HEK293T (cell line): ENCODE results near the gene HIC1.

Experiments used
- CTCF ChIA-PET: fragments of 350-600 bp; formaldehyde crosslinking; extraction: SDS; loops from one replicate; lab custom pipeline; 2021; ENCODE audit warnings: antibody characterized with exemption, inconsistent platforms; lab: Yijun Ruan, JAX
- POLR2A ChIA-PET: fragments of 350-600 bp; formaldehyde crosslinking; extraction: SDS; loops from one replicate; lab custom pipeline; 2020; ENCODE audit warnings: antibody characterized with exemption, inconsistent platforms; lab: Yijun Ruan, JAX
- DNase-seq: peaks from one replicate; pipeline ENCODE4 v3.0.0; 2012; ENCODE audit warnings: mixed read lengths; ENCODE audit errors: extremely low spot score
- ARNT ChIP-seq: fragments of 450-650 bp; IDR thresholded peaks from 2 replicates; pipeline ENCODE4 v1.6.1; 2017; ENCODE audit warnings: mild to moderate bottlenecking
- BHLHE40 ChIP-seq: fragments of 450-650 bp; IDR thresholded peaks from 2 replicates; pipeline ENCODE4 v1.6.1; 2016; ENCODE audit warnings: mild to moderate bottlenecking, moderate library complexity, borderline replicate concordance
- CTBP1 ChIP-seq: fragments of 450-650 bp; IDR thresholded peaks from 2 replicates; pipeline ENCODE4 v1.6.1; 2016; ENCODE audit warnings: borderline replicate concordance
- ELF4 ChIP-seq: fragments of 450-650 bp; IDR thresholded peaks from 2 replicates; pipeline ENCODE4 v1.6.1; 2017; ENCODE audit warnings: antibody characterized with exemption
- FOXA1 ChIP-seq: fragments of 450-650 bp; IDR thresholded peaks from 2 replicates; pipeline ENCODE4 v1.6.1; 2016; ENCODE audit warnings: mild to moderate bottlenecking
- FOXK2 ChIP-seq: fragments of 450-650 bp; IDR thresholded peaks from 2 replicates; pipeline ENCODE4 v1.6.1; 2016; ENCODE audit warnings: mild to moderate bottlenecking
- FOXM1 ChIP-seq: fragments of 450-650 bp; IDR thresholded peaks from 2 replicates; pipeline ENCODE4 v1.6.1; 2017; ENCODE audit warnings: mild to moderate bottlenecking, borderline replicate concordance
- HDGF ChIP-seq: fragments of 450-650 bp; IDR thresholded peaks from 2 replicates; pipeline ENCODE4 v1.6.1; 2017; ENCODE audit warnings: antibody characterized with exemption, borderline replicate concordance
- L3MBTL2 ChIP-seq: fragments of 450-650 bp; conservative IDR thresholded peaks from 2 replicates; pipeline ENCODE4 v1.6.1; 2016; ENCODE audit warnings: mild to moderate bottlenecking
- LEF1 ChIP-seq: fragments of 450-650 bp; IDR thresholded peaks from 2 replicates; pipeline ENCODE4 v1.6.1; 2017; ENCODE audit warnings: mild to moderate bottlenecking, borderline replicate concordance
- NFRKB ChIP-seq: fragments of 450-650 bp; IDR thresholded peaks from 2 replicates; pipeline ENCODE4 v1.6.1; 2016; ENCODE audit warnings: mild to moderate bottlenecking, moderate library complexity
- SP1 ChIP-seq: fragments of 450-650 bp; IDR thresholded peaks from 2 replicates; pipeline ENCODE4 v1.6.1; 2017
- SUZ12 ChIP-seq: fragments of 450-650 bp; IDR thresholded peaks from 2 replicates; pipeline ENCODE4 v1.6.1; 2016; ENCODE audit warnings: mild to moderate bottlenecking
- TARDBP ChIP-seq: fragments of 450-650 bp; IDR thresholded peaks from 2 replicates; pipeline ENCODE4 v1.6.1; 2016
- ZNF384 ChIP-seq: fragments of 450-650 bp; IDR thresholded peaks from 2 replicates; pipeline ENCODE4 v1.6.1; 2016
- TF ChIP-seq, protein P1 (sequence below): fragments of 450-650 bp; IDR thresholded peaks from 2 replicates; pipeline ENCODE4 v1.6.1; 2016

HIC1 gene

DNA sequence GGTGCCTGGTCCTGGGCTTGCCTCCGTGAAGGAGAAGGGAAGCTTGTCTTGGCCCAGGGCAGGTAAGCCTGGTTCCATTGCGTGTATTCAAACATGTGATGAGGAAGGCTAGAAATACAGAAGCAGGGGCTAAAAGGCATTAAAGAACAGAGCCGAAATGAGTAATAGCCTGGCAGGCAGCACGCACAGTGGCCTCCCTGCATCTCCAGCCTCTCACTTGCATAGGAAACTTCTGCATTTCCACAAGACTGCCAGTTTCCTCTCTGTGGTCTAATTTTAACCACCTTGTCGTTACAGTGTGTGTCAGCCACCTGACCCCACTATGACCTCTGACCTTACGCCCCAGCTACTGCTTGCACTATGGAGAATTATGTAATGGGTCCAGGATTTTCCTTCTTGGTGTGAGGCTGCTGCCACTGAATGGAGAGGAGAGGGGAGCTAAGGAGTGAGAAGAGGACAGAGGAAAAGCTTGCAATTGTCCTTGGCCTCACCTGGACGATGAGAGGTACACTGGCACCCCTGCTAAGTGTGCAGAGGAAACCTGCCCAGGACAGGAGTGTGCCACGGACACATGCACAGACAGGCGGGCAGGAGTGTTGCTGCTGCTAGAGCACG is 32.8 kb downstream of the HIC1 start:
- no peak for DNase-seq
- TF ChIP-seq LEF1 (no peak), BHLHE40 (no peak), SUZ12 (no peak), SP1 (no peak), L3MBTL2 (no peak), HDGF (no peak), ARNT (no peak), FOXM1 (no peak), ZNF384 (no peak), FOXA1 (no peak), FOXK2 (no peak), NFRKB (no peak), ELF4 (no peak), TARDBP (no peak)
- TF ChIP-seq, protein P1, sequence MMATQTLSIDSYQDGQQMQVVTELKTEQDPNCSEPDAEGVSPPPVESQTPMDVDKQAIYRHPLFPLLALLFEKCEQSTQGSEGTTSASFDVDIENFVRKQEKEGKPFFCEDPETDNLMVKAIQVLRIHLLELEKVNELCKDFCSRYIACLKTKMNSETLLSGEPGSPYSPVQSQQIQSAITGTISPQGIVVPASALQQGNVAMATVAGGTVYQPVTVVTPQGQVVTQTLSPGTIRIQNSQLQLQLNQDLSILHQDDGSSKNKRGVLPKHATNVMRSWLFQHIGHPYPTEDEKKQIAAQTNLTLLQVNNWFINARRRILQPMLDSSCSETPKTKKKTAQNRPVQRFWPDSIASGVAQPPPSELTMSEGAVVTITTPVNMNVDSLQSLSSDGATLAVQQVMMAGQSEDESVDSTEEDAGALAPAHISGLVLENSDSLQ = no peak
- CTCF ChIA-PET = interaction anchor here (0.9 kb wide), 1 partner anchor 33 kb away, joined by 3 read pairs; no protein-coding TSS in a partner anchor
- POLR2A ChIA-PET = no interaction called here

DNA sequence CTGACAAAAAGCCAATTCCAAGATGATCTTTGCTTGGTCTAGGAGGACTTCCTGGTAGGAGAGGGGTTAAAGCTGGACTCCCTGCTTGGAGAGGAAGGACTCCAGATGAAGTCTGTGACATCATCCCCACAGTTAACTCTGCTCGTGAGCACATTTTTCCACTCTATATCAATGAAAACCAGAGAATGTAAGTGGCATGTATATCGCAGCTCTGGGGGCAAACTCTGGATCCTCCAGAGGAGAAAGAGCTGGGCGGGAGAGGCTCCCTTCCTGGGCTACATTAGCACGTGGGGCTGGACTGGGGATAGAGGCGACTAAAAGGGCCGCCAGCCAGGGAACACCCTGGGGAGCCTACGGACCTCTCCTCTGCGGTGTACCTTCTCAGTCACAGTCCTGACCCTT is 34.1 kb downstream of the HIC1 start:
- TF ChIP-seq ELF4 (no peak), TARDBP (no peak), SUZ12 (no peak), HDGF (no peak), BHLHE40 (no peak), ARNT (no peak), L3MBTL2 (no peak), ZNF384 (no peak), FOXK2 (no peak), CTBP1 (no peak), NFRKB (no peak), LEF1 (no peak), FOXA1 (no peak), SP1 (no peak), FOXM1 (no peak)
- TF ChIP-seq, protein P1 = no peak
- ChIA-PET POLR2A (interaction anchor here (1.6 kb wide), 1 partner anchor 248 kb away, joined by 3 read pairs; the partner anchor contains the start of gene TSR1), CTCF (no interaction called here)
- no peak for DNase-seq

DNA sequence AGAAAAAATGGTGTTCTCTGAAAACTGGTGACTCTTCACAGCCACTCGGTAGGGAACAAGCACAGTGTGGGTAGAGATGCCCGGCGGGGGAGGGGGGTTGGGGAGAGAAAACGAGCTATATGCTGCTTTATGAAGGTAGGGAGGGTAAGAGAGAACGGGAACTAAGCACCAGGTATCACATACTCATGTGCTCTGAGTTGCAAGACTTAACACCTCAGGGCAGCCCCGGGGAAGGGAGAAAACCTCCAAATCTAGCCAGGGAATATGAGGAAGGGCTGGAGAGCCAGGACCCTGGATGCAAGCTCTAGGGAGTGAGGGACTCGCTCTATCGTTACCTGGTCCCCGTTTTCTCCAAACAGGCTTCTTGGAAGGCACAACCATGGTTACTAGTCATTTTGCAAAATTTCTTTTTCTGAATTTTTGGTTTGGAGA is 35.3 kb downstream of the HIC1 start:
- DNase-seq = no peak
- ChIA-PET CTCF (interaction anchor here (0.7 kb wide), 1 partner anchor 52 kb away, joined by 3 read pairs; no protein-coding TSS in a partner anchor), POLR2A (no interaction called here)
- TF ChIP-seq FOXA1 = no peak
- no peak for TF ChIP-seq HDGF
- TF ChIP-seq ELF4 = no peak
- TF ChIP-seq FOXK2 = no peak
- no peak for TF ChIP-seq SP1
- no peak for TF ChIP-seq FOXM1
- no peak for TF ChIP-seq TARDBP
- TF ChIP-seq, protein P1 = no peak
- no peak for TF ChIP-seq ZNF384
- no peak for TF ChIP-seq ARNT
- no peak for TF ChIP-seq NFRKB
- no peak for TF ChIP-seq LEF1
- no peak for TF ChIP-seq BHLHE40
- TF ChIP-seq L3MBTL2 = no peak
- no peak for TF ChIP-seq SUZ12

- DNase-seq = peak; percentile 58
- POLR2A ChIA-PET = no interaction called here
- CTCF ChIA-PET = interaction anchor here (0.7 to 1.0 kb wide), 2 partner anchors 51 to 154 kb away, joined by 3 to 4 read pairs; no protein-coding TSS in a partner anchor
Measured at GRCh38 chr17:2090804-2091534, 36.1 kb downstream of the HIC1 start.

DNA sequence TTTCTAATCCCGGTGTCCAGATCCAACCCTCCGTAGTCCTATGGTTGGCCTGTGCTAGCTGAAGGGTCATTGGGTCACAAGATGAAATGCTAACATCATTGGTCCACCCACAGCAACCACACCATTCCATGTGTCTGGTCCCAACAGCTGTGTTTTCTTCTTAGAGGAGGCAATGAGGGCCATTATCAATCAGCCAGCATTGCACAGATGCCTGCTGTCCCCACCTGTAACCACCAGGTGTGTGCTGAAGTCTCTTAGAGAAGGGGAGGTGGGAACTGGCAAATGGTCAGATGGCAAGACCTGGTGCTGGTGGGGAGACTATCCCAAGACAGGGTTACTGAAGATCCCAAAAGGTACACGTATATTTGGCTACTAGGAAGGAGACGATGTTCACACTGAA is 37.4 kb downstream of the HIC1 start:
- TF ChIP-seq TARDBP = no peak
- CTCF ChIA-PET = interaction anchor here (0.6 kb wide), 1 partner anchor 82 kb away, joined by 3 read pairs; no protein-coding TSS in a partner anchor
- POLR2A ChIA-PET = no interaction called here

More at GRCh38 chr17:2090804-2091534, 36.1 kb downstream of the HIC1 start:
- TF ChIP-seq FOXA1 (no peak), HDGF (no peak), L3MBTL2 (no peak), FOXK2 (no peak), ELF4 (no peak)

DNA sequence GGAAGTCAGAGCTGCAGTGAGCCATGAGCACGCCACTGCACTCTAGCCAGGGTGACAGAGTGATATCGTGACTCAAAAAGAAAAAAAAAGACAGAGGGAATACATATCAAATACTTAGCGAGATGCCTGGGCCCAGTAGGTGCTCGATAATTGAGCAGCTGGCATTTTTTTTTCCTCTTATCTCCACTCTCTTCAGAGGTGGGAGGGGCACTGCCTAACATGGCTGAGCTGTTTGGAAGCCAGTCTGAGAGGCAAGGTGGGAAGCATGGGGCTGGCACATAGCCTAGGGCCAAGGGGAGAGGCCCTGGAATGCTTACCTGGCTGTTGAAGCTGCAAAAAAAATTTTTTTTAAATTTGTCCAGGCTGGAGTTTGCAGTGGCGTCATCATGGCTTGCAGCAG is 38.4 kb downstream of the HIC1 start:
- CTCF ChIA-PET = interaction anchor here (0.6 to 1.9 kb wide), 2 partner anchors 151 to 171 kb away, joined by 3 to 5 read pairs; no protein-coding TSS in a partner anchor
- TF ChIP-seq ARNT (no peak), L3MBTL2 (no peak), LEF1 (no peak), FOXK2 (no peak), CTBP1 (no peak), ZNF384 (no peak), FOXM1 (no peak), HDGF (no peak), SUZ12 (no peak)
- TF ChIP-seq, protein P1 = no peak
- POLR2A ChIA-PET = no interaction called here
- no peak for DNase-seq

More for the DNA sequence above, 37.4 kb downstream of the HIC1 start:
- no peak for DNase-seq
